ENCODE data around the gene UBE2C. TPM values are rescaled to one million over a fixed set of nuclear protein-coding genes. Genes with fewer than 3 reads are reported as not detected.

UBE2C gene
- total and polyA plus RNA-seq, 3 donors from 2014 or later = 21.4 to 36.7 (median 22.0) TPM

- WGBS, 2 donors = 85 to 96% methylated on average over 6 of the region's 6 CpGs
- Histone ChIP-seq H3K9me3 (no peaks in the 10 kb centered on the region), H3K36me3 (ENCODE audit: low read depth, missing control alignments) (no peaks in the 10 kb centered on the region), H3K27me3 (no peaks in the 10 kb centered on the region), H3K27ac (no peak overlapping the region), H3K4me3 (no peak overlapping the region), H3K4me1 (peaks cover 24% of the 10 kb centered on the region)
- intact Hi-C loops (cut with DNase I; ENCODE audit: low total_unique reads) = no loop called here
- TF ChIP-seq CTCF (IDR thresholded peaks at IDR 0.05) = no peak
- no peak for TF ChIP-seq POLR2A (IDR thresholded peaks at IDR 0.05)
- DNase-seq = no peak
Observed at GRCh38 chr20:45852326-45852725, 39.9 kb downstream of the UBE2C start.

DNA sequence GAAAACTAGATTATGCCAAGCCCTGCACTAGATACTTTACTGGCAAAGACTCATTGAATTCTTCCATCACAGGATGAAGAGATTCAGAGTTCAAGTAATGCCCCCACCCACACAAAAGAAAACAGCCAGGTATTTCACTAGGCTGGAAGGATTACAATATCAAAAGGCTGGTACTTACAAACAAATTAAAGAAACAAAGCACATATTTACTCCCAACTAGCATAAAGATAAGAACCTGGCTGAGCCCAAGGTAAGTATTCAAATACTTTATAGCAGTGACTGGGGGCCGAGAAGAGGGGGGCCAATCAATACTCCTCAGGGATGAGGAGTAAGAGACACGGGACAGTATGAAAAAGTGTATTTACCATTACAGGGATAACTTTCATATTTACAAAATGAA, 41.0 kb downstream of the UBE2C start:
- DNase-seq = no peak
- no peaks in the 10 kb centered on the region for H3K9me3 ChIP-seq
- 75 to 78% methylated on average over 2 of the region's 2 CpGs for WGBS, 2 donors

DNA sequence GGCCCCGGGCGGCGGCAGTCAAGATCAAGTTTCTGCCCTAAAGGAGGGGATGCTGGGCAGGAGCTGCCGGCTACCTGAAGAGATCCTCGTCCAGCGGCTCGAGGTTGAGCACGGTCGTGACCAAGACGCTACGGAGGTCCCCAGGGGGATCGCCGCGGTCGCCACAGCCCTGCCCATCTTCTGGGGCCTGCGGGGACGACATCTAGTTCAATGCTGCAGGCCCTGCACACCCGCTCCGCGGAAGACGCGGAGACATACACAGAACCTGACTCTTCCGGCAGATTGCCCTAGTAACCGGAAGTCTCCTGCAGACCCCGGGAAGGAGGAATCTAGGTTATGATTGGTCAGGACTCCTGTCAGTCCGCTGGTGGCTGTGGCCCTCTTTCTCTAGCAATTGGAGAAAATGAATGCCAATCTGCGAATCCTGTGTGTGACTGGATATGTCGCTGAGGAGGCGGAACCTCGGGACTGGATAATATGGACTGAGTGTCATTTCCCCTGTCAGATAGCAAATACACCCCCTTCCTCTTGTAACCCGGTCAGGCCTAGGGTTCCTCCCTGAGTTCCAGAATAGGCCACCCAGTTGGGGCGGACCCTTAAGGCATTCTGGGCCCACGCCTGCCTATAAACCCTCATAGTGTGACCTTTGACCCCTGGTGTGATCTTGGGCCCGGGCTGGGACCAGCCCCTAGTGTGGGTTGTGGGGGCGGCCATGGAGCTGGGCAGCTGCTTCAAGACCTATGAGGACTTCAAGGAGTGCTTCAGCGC, 44.9 kb downstream of the UBE2C start, which contains the start of the genes ACOT8 and ZSWIM3:
Gene ACOT8, minus strand, starts transcription at position 279 of the 768 bp plus-strand sequence. Its CDS starts 77 bp downstream, at position 202.
Gene ZSWIM3, plus strand, starts transcription at position 501 of the 768 bp plus-strand sequence. Its CDS starts 212 bp downstream, at position 713.
- Histone ChIP-seq H3K36me3 (ENCODE audit: low read depth, missing control alignments) (no peaks in the 10 kb centered on the region), H3K4me3 (peak within 1 kb of the TSS; percentile 67 to 86), H3K9me3 (no peaks in the 10 kb centered on the region), H3K4me1 (peaks cover 19% of the 10 kb centered on the region), H3K27ac (peak within 1 kb of the TSS; percentile 84 to 90), H3K27me3 (no peaks in the 10 kb centered on the region)
- TF ChIP-seq POLR2A (IDR thresholded peaks at IDR 0.05) = no peak
- TF ChIP-seq CTCF (IDR thresholded peaks at IDR 0.05) = no peak
- DNase-seq = peak; percentile 99
- 0% methylated on average over 4 to 34 of the region's 36 CpGs for WGBS, 2 donors
- intact Hi-C loops (cut with DNase I; ENCODE audit: low total_unique reads) = no loop called here

More for the DNA sequence above, 41.0 kb downstream of the UBE2C start:
- intact Hi-C loops (cut with DNase I; ENCODE audit: low total_unique reads) = no loop called here
- H3K4me3 ChIP-seq = no peak overlapping the region
- H3K4me1 ChIP-seq = peaks cover 29% of the 10 kb centered on the region
- TF ChIP-seq CTCF (IDR thresholded peaks at IDR 0.05) (no peak), POLR2A (IDR thresholded peaks at IDR 0.05) (no peak)
- H3K27me3 ChIP-seq = no peaks in the 10 kb centered on the region
- no peaks in the 10 kb centered on the region for H3K36me3 ChIP-seq (ENCODE audit: low read depth, missing control alignments)
- H3K27ac ChIP-seq = no peak overlapping the region

DNA sequence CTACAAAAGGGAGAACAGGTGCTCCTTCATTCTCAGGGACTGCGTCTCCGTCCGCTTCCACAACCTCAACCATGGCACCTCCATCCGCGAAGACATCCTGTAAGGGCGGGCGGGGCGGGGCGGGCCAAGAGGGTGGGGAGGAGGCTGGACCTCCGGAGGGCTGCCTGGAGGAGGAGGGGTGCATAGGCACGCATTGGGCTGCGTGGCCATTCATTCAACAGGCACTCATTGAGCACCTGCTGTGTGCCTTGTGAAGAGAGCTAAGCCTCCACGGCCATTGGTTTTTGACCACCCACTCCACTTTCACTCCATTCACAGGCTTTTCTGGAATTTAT, 45.4 kb downstream of the UBE2C start:
- H3K9me3 ChIP-seq = no peaks in the 10 kb centered on the region
- 14 to 15% methylated on average over 1 to 13 of the region's 13 CpGs for WGBS, 2 donors
- peak overlapping the region; percentile 84 to 90 for H3K27ac ChIP-seq
- H3K27me3 ChIP-seq = no peaks in the 10 kb centered on the region
- intact Hi-C loops (cut with DNase I; ENCODE audit: low total_unique reads) = no loop called here
- peak overlapping the region; percentile 67 to 86 for H3K4me3 ChIP-seq
- H3K4me1 ChIP-seq = peaks cover 19% of the 10 kb centered on the region
- H3K36me3 ChIP-seq (ENCODE audit: low read depth, missing control alignments) = no peaks in the 10 kb centered on the region
- no peak for TF ChIP-seq POLR2A (IDR thresholded peaks at IDR 0.05)
- no peak for TF ChIP-seq CTCF (IDR thresholded peaks at IDR 0.05)
- DNase-seq = no peak

- Histone ChIP-seq H3K27me3 (no peaks in the 10 kb centered on the region), H3K9me3 (no peaks in the 10 kb centered on the region), H3K36me3 (ENCODE audit: low read depth, missing control alignments) (no peaks in the 10 kb centered on the region), H3K4me1 (peaks cover 19% of the 10 kb centered on the region), H3K4me3 (no peak overlapping the region), H3K27ac (no peak overlapping the region)
- TF ChIP-seq CTCF (IDR thresholded peaks at IDR 0.05) (no peak), POLR2A (IDR thresholded peaks at IDR 0.05) (no peak)
- DNase-seq = no peak
- intact Hi-C loops (cut with DNase I; ENCODE audit: low total_unique reads) = no loop called here
- WGBS, 2 donors = 77 to 86% methylated on average over 5 of the region's 5 CpGs
Observed at GRCh38 chr20:45859916-45860315, 47.5 kb downstream of the UBE2C start.

Data from testis (tissue), 3 donors.